Measurements from ENCODE around the gene HOXA9.

The HOXA9 gene

DNA sequence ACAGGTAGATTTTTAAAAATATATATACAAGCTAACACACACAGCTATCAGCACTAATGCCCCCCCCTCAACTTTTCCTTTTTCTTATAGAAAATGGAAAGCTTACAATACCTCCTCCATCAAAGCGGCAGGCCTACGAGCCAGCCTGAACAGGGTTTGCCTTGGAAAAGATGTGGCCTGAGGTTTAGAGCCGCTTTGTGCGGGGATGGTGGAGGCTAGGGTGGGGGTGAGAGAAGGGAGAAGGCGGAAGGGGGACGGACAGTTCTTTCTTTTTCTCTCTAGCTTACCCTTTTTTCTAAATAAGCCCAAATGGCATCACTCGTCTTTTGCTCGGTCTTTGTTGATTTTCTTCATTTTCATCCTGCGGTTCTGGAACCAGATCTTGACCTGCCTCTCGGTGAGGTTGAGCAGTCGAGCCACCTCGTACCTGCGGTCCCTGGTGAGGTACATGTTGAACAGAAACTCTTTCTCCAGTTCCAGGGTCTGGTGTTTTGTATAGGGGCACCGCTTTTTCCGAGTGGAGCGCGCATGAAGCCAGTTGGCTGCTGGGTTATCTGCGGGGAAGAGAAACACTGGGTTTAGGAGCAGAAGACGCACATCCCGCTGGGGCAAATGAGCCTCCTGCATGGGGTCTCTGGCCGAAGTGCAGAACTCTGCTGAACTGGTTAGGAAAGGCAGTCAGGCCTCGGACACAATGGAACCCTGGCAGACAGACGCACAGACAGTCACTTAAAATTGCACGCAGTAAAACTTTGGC, 1.9 kb downstream of the HOXA9 start:
- no peak for DNase-seq

DNA sequence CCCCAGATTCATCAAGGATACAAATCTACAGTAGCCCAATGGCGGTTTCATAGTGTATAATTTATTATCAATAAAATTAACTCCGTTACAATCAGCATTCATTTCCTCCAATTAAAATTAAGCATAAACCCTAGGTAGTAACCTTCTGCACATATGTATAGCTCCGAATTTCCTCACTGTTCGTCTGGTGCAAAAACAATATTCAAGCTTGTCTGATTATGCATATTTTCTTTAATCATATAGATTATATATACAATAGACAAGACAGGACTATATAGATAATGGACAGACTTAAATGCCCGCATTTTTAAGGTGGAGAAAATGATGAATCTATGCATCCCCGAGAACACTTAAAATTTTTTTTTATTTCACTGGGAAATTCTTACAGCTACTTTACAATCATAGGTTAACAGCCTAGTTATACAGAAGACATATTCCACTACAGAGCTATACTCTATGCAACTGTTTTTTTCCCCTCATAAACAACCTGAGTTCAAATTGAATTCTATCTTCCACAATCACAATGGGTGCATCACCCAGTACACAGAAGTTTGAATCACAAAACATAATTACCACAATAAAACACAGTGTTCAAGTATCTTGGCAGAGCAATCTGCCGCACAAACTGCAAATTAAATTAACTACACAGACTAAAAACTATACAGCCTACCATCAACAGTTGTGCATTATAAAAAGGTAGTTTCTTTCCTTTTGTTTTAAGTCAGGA, 2.6 kb downstream of the HOXA9 start:
- no peak for DNase-seq

- no peak for DNase-seq
These were observed 3.4 kb downstream of the HOXA9 start for GRCh38 chr7:27161721-27162560.

DNA sequence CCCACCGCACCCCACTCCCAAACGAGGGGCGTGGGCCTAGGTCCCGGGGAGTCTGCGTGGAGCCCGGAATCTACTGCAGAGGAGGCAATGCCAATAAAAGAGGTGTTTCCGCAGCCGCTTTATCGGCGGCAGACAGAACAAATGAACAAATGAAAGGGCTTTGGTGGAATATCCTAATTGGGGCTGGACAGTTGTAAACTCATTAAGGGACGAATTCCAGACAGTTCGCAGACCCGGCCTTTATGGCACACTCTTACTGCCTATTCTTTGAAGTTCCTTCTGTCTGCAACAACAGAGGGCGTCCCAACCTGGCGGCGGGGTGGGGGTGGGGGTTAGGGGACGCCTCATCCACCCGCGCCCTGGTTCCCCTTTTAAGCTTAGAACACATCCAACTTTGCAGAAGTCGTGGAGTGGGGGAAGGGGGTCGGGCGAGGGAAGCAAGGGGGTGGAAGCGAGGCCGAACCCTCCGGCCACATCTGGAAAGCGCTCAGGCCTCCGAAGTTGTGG, 4.1 kb downstream of the HOXA9 start:
- no peak for DNase-seq

GRCh38 chr7:27160546-27161213, 4.7 kb downstream of the HOXA9 start:
- peak; percentile 81 for DNase-seq

DNA sequence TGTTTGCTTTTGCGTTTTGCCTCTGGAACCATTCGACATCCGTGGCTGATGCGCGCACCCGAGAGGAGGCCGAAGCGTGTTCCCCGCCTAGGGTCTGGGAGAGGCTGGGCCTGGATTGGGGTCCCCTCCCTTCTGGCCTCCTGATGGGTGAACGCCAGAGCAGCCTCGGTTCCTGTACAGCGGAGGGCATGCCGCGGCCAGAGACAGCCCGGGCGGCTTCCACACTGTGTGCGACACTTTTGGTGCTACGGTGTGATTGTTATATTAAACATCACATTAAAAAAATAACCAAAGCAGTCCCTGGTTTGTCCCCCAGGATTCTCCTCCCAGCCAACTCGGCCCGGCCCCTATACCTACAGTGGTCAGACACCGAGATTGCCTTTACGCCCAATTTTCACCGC, 5.2 kb downstream of the HOXA9 start:
- DNase-seq, result no peak

- DNase-seq, result no peak
These were observed 5.8 kb downstream of the HOXA9 start for GRCh38 chr7:27159266-27160144.

- no peak for DNase-seq
These were observed 6.7 kb downstream of the HOXA9 start for GRCh38 chr7:27158436-27159265.

- no peak for DNase-seq
These were observed 7.5 kb downstream of the HOXA9 start for GRCh38 chr7:27157702-27158431.

GRCh38 chr7:27156916-27157701, 8.2 kb downstream of the HOXA9 start:
- DNase-seq, result no peak

- no peak for DNase-seq
These were observed 8.8 kb downstream of the HOXA9 start, which contains the start of gene HOXA7 for GRCh38 chr7:27156508-27156898. HOXA7 (minus strand) TSS chr7:27156675; CDS start chr7:27156545, 130 bp downstream.

- DNase-seq, result no peak
These were observed 9.4 kb downstream of the HOXA9 start for GRCh38 chr7:27155816-27156507.

DNA sequence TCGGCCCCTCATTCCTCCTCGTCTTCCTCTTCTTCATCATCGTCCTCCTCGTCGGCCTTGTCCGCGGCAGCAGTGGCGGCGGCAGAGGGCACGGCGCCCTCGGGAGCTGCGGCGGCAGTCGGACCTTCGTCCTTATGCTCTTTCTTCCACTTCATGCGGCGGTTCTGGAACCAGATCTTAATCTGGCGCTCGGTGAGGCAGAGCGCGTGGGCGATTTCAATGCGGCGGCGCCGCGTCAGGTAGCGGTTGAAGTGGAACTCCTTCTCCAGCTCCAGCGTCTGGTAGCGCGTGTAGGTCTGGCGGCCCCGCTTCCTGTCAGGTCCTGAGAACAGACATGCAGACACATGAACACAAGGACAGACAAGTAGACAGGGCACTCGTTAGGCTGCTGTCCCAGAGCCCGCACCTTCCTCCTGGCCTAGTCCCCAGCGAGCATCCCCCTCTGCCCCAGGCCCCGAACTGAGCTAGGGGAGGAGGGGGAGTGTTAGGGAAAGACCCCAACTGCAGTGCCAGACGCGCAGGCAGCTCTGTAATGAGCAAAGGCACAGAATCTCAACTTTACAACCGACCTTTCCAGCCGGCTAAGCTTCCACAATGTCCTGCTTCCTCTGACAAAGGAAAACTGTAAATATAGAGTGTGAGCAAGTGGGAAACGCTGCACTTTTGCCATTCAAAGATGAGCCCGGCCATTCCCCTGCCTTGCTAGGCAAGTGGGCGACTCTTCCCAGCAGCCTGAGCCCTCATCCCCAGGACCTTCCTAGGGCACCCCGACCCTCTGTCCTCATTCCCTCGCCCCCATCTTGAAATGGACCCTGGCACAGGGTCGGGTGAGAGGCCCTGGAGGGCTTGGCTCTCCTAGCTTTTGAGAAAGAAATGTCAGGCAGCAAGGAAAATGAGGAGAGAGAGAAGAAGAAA, 10.2 kb downstream of the HOXA9 start:
- DNase-seq, result no peak

GRCh38 chr7:27154369-27154768, 11.0 kb downstream of the HOXA9 start:
- no peak for DNase-seq

GRCh38 chr7:27153526-27153925, 11.8 kb downstream of the HOXA9 start:
- DNase-seq, result no peak

DNA sequence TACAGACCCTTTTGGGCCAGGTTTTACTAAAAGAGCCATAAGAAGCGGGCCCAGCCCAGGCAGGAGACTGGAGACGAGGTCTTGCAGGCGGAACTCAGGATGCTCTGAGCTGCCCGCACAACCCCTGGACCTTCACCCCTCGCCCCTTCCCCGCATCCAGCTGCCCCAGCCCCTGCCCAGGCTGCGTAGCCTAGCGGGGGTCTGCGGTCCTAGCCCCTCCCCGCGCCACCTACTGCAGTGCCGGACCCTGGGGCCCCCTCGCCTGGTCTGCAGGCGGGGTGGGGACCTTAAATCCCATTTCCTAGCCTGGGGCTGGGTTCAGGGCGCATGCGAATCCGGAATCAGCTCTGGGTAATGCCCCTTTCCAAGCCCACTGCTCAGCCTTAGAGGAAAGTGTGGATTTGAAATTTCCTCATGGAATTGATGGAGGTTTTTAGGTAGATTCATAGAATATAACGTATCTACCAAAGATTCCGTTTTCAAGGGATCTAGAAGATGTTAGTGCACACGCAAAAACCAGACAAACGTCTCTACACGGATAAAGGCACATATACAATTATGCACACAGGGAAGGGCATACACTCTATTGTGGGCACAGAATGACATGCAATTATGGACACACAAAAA, 12.4 kb downstream of the HOXA9 start:
- DNase-seq, result no peak
